Lung (tissue), 12 donors: Measurements from ENCODE around the gene ZFYVE28. TPM values are rescaled to one million over a fixed set of nuclear protein-coding genes. Genes with fewer than 3 reads are reported as not detected.

ENCODE experiments used
- ATAC-seq: fragments of 200-7000 bp; cut with Tn5 transposase; one replicate; pipeline ENCODE4 v1.9.1; 2020; ENCODE audit warnings: moderate number of reproducible peaks; ENCODE audit not compliant: insufficient read depth, low FRiP score
- DNase-seq, 3 donors: peaks; one replicate each; pipeline ENCODE4 v3.0.0-alpha.2; 2013 to 2017
- H3K27ac ChIP-seq, 2 donors: one replicate each; pipeline ENCODE4 v1.5.1; 2013; ENCODE audit warnings: mild to moderate bottlenecking in 2 of 2, moderate library complexity in 2 of 2, control low read depth in 1 of 2, inconsistent platforms in 1 of 2, low read depth in 1 of 2, low read length in 1 of 2
- H3K27me3 ChIP-seq, 3 donors: one replicate each; pipeline ENCODE4 v1.5.1; 2013; ENCODE audit warnings: low read length in 2 of 3; ENCODE audit not compliant: control insufficient read depth in 3 of 3, insufficient read depth in 3 of 3
- H3K36me3 ChIP-seq, 4 donors: one replicate each; pipeline ENCODE4 v1.5.1; 2013; ENCODE audit warnings: low read length in 4 of 4, mild to moderate bottlenecking in 1 of 4, moderate library complexity in 1 of 4; ENCODE audit not compliant: control insufficient read depth in 4 of 4, insufficient read depth in 4 of 4
- H3K4me1 ChIP-seq, 5 donors: one replicate each; pipeline ENCODE4 v1.5.1; 2013; ENCODE audit warnings: low read length in 5 of 5, mild to moderate bottlenecking in 2 of 5, moderate library complexity in 1 of 5; ENCODE audit not compliant: control insufficient read depth in 5 of 5, insufficient read depth in 5 of 5
- H3K4me3 ChIP-seq: one replicate; pipeline ENCODE4 v1.5.1; 2013; ENCODE audit warnings: mild to moderate bottlenecking, control low read depth, moderate library complexity
- H3K9ac ChIP-seq, 2 donors: one replicate each; pipeline ENCODE4 v1.5.1; 2013; ENCODE audit warnings: low read length in 2 of 2, control low read depth in 1 of 2; ENCODE audit not compliant: insufficient read depth in 1 of 2
- H3K9me3 ChIP-seq, 4 donors: one replicate each; pipeline ENCODE4 v1.5.1; 2013; ENCODE audit warnings: low read length in 3 of 4, mild to moderate bottlenecking in 1 of 4, moderate library complexity in 1 of 4; ENCODE audit not compliant: control insufficient read depth in 4 of 4, insufficient read depth in 3 of 4
- CTCF ChIP-seq: IDR thresholded peaks from 2 replicates; pipeline ENCODE4 v1.5.1; 2012; ENCODE audit warnings: mild to moderate bottlenecking; ENCODE audit errors: control extremely low read depth, extremely low read depth
- WGBS, 2 donors: extraction: QIAGEN DNeasy Blood & Tissue Kit; methylation state at CpG; one replicate each; pipeline ENCODE4 v1.1.7; 2013; 5-methylcytosine and 5-hydroxymethylcytosine counted together
- polyA plus RNA-seq, 2 donors: library from polyadenylated mRNA; stranded (reverse); fragments of 200-250 nt; gene quantifications; one replicate each; pipeline ENCODE4 v1.2.1, GENCODE V29; 2013
- total RNA-seq, 2 donors: library from RNA; depleted of rRNA in 1 of 2; stranded (reverse); fragments of >200 nt in 1 of 2; gene quantifications; one replicate each; pipeline ENCODE4 v1.2.1, GENCODE V29; 2014 to 2021
- donor health status: control.
- donor health status: control.
- donor health status: Bipolar disorder and iron deficiency.
- donor health status: healthy.
- donor health status: DM: yes; HTN: yes; CAD: no.

Gene ZFYVE28
- total and polyA plus RNA-seq, 4 donors: 6.8 to 10.3 (median 7.6) TPM

GRCh38 chr4:2418650-2419571, 466 bp upstream of the ZFYVE28 start, which contains the start of gene CFAP99:
TSS of gene CFAP99 (plus strand) at chr4:2418955.
- Histone ChIP-seq H3K27ac (peak within 1 kb of the TSS in 1 of 2 donors; percentile 54), H3K4me1 (peaks cover 0 to 18% (median 0%) of the 10 kb centered on the region in 5 donors), H3K36me3 (no peaks in the 10 kb centered on the region), H3K4me3 (peak within 1 kb of the TSS; percentile 74), H3K9me3 (peaks cover 0 to 2% (median 0%) of the 10 kb centered on the region in 4 donors), H3K9ac (peak within 1 kb of the TSS in 1 of 2 donors; percentile 35), H3K27me3 (peaks cover 0 to 65% (median 60%) of the 10 kb centered on the region in 3 donors)
- ATAC-seq (peak; percentile 97), DNase-seq (peak; percentile 93 to 97 (median 95))
- peak; percentile 3 for TF ChIP-seq CTCF
- 1% methylated on average over 77 to 94 of the region's 94 CpGs for WGBS, 2 donors

GRCh38 chr4:2417226-2417764, 1.1 kb downstream of the ZFYVE28 start:
- WGBS, 2 donors: 1 to 2% methylated on average over 25 to 61 of the region's 61 CpGs

GRCh38 chr4:2416564-2417225, 1.8 kb downstream of the ZFYVE28 start:
- WGBS, 2 donors: 2 to 3% methylated on average over 49 to 55 of the region's 55 CpGs
- ATAC-seq (no peak), DNase-seq (no peak)
- Histone ChIP-seq H3K9ac (no peak overlapping the region), H3K4me1 (peaks cover 0 to 36% (median 0%) of the 10 kb centered on the region in 5 donors), H3K9me3 (peaks cover 0 to 2% (median 0%) of the 10 kb centered on the region in 4 donors), H3K4me3 (peak overlapping the region; percentile 74), H3K36me3 (no peaks in the 10 kb centered on the region), H3K27ac (peak overlapping the region in 1 of 2 donors; percentile 90), H3K27me3 (peaks cover 0 to 67% (median 63%) of the 10 kb centered on the region in 3 donors)
- no peak for TF ChIP-seq CTCF

More at GRCh38 chr4:2417226-2417764, 1.1 kb downstream of the ZFYVE28 start:
- Histone ChIP-seq H3K9ac (no peak overlapping the region), H3K4me3 (peak overlapping the region; percentile 74), H3K27me3 (peaks cover 0 to 68% (median 64%) of the 10 kb centered on the region in 3 donors), H3K27ac (peak overlapping the region in 1 of 2 donors; percentile 90), H3K36me3 (no peaks in the 10 kb centered on the region), H3K4me1 (peaks cover 0 to 30% (median 0%) of the 10 kb centered on the region in 5 donors), H3K9me3 (peaks cover 0 to 2% (median 0%) of the 10 kb centered on the region in 4 donors)
- ATAC-seq (no peak), DNase-seq (no peak)
- no peak for TF ChIP-seq CTCF
